HK-2 (cell line): ENCODE results near the gene CDC34.

Experiments used
- DNase-seq: peaks from one replicate; pipeline ENCODE4 v3.0.0-alpha.2; 2018; ENCODE audit not compliant: unreplicated experiment

The CDC34 gene, protein sequence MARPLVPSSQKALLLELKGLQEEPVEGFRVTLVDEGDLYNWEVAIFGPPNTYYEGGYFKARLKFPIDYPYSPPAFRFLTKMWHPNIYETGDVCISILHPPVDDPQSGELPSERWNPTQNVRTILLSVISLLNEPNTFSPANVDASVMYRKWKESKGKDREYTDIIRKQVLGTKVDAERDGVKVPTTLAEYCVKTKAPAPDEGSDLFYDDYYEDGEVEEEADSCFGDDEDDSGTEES

DNA sequence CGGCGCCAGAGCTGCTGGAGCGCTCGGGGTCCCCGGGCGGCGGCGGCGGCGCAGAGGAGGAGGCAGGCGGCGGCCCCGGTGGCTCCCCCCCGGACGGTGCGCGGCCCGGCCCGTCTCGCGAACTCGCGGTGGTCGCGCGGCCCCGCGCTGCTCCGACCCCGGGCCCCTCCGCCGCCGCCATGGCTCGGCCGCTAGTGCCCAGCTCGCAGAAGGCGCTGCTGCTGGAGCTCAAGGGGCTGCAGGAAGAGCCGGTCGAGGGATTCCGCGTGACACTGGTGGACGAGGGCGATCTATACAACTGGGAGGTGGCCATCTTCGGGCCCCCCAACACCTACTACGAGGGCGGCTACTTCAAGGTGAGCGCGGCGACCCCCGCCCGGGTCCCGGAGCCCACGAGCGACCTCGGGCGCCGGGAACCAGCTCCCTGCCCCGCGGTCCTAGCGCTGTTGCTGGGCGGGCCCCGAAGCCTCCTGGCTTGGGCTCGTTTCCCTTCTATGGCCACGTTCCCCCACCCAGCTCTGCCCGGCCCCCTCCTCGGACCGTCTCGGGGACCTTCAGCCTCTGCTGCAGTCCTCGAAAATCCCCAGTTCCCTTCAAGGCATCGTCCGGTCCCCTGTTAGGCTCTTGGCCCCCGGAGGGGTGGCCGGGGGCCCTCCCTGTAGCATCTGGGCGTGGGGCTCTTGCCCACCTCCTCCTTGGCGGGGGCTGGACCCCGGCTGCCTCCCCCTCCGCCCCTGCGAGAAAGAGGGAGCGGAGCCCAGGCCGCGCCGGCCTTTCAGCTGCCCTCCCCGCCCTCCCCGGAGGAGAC, at the start of gene CDC34:
CDC34 (plus strand) TSS at position 8 of the 808 bp plus-strand sequence; CDS start at position 180, 172 bp downstream.
- DNase-seq: no peak

DNA sequence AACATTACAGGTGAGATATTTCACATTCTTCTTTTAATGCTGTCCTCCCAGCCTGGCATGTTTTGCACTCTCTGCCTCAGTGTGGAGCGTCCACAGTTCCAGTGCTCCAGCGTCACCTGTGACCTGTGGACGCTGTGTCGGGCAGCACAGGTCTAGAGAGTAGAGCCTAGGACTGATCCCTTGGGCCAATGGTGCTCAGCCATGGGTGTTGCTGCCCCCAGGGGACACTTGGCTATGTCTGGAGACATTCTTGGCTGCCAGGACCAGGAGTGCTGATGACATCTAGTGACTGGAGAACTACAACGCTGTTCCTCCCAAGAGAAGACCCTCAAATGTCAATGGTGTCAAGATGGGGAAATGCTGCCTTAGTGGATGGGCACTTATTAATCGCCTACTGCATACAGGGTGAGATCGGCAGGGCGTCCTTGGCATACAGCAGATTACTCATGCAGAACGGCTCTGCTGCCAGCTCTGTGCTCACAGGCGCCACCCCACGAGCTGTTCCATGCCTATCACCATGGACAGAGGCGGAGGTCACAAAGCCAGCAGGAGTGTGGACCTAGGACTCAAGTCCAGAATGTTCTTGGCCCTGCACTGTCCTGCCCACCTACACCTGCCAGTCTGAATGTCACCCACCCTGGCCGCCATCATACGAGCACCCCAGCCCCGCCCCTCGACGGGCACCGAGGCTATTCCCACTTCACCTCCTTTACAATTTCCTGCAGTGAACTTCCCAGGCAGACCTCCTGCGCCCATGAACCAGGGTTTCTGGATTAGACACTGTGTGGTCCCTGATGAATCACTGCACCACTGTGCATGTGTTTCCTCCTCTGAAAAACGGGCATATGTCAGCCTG, 49.1 kb upstream of the CDC34 start:
- no peak for DNase-seq

DNA sequence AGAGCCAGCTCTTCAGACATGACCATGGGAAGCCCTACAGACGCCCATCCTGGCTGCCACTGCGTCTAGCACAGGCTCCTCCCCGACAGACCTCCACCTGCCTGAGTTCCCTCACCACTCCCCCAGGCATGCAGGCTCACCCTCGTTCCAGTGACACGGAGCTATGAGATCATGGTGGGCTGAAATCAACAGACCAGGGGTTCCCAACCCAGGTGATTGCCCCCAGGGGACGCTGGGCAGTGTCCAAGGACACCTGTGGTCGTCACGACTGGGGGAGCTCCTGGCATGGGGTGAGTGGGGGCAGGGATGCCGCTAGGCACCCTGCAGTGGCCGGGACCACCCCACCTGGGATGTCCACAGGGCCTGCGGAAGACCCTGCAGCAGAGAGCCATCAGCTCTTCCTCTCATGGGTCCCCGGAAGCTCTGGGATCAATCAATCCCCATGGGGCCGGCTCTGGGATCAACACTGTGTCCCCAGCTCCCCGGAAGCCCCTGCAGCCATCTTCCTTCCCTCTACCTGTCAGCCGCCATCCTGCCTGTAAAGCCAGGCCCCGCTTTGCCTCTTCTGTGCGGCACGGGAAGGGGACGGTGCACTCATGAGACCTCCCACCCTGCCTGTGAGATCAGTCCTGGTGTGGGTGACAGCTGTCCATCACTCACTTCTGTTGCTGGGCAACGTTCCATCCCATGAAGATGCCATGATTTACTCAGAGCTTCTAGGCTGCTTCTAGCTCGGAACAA, 48.1 kb upstream of the CDC34 start:
- no peak for DNase-seq

DNA sequence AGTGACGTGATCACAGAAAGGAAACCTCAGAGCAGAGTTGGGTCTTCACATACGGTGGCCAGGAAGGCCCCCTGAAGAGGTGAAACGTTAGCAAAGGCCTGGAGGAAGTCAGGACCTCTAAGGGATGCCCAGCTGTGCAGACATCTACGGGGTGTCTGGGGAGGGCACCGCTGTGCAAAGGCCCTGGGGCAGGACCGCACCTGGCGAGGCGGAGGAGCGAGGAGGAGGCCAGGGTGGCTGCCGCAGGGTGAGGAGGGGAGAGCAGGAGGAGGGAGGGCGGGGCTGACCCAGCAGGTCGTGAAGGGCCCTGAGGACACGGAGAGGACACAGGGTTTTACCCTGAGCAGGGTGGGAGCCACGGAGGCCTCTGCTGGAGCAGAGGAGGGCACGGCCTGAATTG, 47.1 kb upstream of the CDC34 start:
- DNase-seq: no peak

DNA sequence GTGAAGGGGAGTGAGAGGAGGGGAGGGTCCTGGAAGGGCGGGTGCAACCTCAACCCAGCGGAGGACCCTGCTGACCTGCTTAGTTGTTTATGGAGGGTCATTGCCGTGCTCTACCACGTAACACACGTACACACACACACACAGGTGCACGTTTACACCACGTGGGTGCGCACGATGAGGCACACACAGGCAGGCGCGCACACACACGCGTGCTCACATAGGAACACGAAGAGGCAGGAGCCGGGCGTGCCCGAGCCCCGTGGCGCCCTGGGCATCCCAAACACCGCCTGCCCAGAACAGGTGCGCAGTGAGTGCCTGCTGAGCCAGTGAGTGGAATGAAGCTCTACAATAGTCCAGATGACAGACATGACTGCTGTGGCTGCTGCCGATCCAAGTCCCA, 46.5 kb upstream of the CDC34 start:
- DNase-seq: no peak

DNA sequence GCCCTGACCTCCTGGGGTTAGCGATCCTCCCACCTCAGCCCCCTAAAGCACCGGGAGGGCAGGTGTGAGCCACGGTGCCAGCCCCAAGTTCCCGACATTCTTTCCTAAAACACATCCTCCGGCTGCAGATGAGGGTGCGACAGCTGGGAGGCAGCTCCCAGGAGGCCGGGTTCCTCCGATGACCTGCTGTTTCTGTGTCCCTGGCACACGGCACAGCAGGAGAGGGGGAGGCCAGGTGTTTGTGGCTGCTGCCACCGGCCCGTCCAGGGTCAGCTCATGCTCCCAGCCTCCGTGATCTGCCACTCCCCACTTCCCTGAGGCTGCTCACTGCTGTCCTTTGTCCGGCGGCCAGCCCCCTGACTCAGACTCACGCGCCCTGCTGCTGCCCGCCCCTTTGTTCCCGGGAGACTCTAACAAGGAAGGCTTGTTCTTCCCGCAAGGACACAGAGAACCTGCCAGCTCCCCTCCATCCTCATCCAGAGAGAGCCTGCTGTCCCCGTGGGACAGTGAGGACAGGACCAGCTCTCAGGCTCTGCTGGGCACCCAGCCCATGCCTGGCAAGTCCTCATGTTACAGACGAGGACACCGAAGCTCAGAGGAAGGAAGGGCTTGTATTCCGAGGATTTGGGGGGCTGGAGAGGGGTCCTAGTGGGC, 45.9 kb upstream of the CDC34 start:
- no peak for DNase-seq

DNA sequence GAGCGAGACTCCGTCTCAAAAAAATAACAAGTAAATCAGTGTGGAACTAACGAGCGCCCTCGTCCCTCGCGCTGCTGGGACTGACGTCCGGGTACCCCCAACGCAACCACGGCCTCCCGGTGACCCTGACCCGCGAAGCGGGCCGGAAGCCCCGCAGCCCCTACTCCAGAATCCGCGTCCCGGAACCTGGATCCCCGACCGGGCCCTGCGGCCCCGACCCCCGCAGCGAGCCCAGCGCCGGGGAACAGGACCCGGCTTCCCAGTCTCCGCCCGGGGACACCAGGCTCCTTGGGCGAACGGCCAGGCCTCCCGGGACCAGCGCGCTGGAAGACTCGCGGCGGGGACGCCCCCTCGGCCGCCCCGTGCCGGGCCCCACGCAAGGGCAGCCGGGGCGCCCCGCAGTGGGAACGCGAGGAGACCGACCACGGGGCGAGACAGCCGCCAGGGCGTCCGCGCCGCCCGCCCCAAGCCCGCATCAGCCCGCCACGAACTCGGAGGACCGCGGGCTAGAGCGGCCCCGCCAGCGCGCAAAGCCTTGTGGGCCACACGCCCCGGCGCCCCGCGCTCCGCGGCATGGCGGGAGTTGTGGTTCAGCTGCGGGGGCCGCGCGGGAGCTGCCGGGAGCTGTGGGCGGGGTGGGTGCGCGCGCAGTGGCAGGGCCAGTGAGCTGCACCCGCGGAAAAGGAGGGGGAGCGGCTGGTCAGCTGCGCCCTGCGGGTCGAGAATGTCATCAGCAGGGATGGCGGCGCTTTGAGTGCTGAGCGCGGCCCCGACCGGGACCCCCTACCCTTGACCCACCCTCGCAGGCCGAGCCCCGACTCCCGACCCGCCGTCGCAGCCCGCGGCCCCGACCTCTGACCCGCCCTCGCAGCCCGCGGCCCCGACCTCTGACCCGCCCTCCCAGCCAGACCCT, 42.8 kb upstream of the CDC34 start:
- peak; percentile 94 for DNase-seq

DNA sequence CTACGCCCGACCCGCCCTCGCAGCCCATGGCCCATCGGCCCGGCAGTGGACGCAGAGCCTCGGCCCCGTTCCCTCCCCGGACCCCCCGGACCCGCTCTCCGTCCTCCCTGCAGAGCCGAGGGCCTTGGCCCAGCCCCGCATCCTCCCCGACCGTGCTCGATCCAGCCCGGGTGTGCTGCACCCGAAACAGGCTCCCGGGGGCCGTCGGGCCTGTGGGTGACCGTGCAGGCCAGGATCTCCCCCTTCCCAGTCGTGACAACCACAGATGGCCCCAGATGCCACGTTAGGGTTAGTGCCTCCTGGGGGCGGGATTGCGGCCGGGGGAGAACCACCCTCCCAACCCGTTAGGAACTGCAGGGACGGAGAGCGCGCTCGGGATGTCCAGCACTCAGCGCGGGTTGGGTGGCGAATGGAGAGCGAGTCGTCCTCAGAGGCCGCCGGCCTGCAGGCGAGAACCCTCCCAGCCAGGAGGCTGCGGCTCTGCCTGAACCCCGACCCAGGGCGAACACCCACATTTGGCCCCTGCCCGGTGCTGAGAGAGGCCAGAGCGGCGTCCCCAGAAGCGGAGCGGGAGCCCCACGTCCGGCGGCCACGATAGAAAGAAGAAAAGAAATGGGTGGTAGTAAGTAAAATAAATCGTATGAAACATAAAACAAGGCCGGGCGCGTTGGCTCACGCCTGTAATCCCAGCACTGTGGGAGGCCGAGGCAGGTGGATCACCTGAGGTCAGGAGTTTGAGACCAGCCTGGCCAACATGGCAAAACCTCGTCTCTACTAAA, 42.0 kb upstream of the CDC34 start:
- DNase-seq: no peak

DNA sequence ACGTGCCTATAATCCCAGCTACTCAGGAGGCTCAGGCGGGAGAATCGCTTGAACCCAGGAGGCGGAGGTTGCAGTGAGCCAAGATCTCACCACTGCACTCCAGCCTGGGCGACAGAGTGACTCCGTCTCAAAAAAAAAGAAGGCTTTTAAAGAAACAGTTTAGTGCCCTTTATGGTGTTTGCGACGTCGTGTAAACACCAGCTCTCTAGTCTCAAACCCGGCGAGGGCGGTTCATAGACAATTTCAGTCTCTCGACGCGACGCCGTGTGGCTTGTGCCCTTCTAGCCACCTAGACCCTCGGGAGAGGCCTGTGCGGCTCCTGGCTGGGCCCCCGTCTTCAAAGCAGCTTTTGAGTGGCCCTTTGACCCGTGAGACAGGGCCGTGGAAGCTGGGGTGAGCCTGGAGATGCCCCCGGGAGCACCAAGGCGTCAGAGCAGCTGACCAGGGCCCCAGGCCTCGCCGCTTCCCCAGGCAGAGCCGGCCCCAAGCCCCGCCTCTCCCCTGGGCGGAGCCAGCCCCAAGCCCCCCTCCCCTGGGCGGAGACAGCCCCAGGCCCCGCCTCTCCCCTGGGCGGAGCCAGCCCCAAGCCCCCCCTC, 40.3 kb upstream of the CDC34 start:
- DNase-seq: no peak

DNA sequence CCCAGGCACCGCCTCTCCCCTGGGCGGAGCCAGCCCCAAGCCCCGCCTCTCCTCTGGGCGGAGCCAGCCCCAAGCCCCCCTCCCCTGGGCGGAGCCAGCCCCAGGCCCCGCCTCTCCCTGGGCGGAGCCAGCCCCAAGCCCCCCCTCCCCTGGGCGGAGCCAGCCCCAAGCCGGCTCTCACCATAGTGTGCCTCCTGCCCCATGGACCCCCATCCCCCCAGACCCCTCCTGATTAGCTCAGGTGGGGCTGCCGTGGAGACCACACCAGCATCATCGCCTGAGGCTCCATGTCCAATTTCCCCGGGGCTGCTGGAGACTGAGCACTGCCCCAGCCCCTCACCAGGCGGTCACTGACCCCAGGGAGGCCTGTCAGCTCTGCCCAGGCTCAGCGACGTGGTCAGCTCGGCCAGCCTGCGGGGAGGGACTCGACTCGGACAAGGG, 39.4 kb upstream of the CDC34 start:
- no peak for DNase-seq

DNA sequence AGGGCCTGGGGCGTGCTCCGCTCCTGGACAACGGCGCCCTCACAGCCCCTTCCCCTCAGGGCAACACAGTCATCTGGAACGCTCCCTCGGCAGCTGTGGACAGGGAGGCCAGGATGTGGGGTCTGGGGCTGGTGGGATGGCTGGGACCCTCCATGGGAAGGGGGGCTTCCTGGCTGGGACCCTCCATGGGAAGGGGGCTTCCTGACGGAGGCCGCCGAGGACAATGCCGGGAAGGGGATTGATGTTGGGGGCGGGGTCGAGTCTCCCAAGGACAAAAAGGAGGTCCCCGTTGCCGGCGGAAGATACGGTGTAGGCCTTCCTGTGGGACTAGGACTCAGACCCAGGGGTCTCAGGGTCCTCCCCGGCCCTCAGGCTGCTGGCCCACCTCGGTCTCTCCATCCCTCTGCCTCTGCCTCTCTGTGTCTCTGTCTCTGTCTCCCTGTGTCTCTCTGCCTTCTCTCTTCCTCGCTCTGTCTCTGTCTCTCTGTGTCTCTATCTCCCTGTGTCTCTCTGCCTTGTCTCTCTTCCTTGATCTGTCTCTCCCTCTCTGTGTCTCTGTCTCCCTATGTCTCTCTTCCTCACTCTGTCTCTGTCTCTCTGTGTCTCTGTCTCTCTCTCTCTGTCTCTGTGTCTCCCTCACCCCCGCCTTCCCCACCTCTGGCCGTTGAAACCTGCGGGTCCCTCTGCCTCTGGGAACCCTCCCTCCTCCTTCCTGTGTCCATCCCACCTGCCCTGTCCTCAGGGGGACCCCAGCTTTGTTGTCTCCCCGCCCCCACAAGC, 38.0 kb upstream of the CDC34 start:
- DNase-seq: no peak

DNA sequence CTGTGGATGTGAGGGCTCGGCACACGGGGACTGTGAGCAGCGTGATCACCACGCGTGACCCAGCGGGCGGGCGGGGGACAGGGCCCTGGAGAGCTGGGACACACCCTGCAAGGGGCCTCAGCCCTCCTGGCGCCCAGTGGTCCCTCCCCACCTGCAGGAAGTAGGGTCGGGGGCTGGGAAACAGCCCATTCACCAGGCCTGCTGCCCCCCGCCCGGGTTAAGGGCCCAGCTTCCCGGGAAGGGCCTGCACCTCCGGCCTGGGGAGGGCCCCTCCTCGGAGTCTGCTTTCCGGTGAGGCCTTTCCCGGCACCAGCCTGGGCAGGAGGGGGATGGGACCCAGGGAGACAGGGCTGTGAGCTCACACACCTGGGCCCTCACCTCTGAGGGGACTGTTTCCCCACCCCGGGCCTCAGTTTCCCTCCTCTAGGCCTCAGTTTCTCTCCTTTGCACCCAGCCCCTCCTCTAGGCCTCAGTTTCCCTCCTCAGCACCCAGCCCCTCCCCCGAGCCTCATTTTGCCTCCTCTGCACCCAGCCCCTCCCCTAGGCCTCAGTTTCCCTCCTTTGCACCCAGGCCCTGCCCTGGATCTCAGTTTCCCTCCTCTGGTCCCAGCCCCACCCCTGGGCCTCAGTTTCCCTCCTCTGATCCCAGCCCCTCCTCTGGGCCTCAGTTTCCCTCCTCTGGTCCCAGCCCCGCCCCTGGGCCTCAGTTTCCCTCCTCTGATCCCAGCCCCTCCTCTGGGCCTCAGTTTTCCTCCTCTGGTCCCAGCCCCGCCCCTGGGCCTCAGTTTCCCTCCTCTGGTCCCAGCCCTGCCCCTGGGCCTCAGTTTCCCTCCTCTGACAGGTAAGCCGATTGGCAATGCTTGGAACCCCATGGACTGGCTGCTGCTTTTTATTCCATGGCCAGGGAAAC, 37.1 kb upstream of the CDC34 start:
- no peak for DNase-seq

DNA sequence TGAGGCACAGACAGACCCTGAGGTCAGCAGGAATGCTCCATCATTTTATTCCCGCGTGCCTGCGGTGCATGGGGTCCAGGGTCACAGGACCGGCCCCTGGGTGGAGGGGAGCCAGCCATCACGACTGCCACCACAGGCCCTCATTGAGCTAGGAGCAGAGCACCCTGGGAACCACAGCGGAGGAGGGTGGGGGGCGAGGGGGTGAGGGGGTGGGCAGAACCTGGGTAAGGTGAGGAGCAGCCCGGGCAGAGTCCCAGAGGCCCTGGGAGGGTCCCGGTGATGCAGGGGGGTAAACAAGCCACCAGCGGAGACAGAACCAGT, 36.5 kb upstream of the CDC34 start:
- DNase-seq: no peak

DNA sequence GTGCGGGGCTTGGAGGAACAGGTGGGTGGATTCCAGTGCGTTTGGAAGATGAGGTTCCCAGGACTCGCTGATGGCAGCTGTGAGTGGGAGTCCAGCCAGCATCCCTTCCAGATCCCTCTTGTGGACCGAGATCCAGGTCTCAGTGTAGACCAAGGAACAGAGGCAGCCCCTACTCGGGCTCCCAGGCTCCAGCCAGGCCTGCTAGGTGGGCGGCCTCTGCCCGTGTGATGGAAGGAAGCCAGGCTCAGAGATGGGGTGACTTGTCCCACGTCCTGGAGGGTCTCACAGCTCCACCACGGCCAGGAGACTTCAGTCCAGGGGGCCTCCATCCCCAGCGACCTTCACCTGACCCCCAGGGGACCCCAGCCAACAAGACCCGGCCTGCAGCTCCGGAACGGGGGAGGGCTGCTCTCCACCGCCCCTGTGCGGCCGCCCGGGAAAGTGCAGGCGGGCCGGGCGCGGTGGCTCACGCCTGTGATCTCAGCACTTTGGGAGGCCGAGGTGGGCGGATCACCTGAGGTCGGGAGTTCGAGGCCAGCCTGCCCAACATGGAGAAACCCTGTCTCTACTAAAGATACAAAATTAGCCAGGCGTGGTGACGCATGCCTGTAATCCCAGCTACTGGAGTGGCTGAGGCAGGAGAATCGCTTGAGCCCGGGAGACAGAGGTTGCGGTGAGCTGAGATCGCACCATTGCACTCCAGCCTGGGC, 36.0 kb upstream of the CDC34 start:
- no peak for DNase-seq

DNA sequence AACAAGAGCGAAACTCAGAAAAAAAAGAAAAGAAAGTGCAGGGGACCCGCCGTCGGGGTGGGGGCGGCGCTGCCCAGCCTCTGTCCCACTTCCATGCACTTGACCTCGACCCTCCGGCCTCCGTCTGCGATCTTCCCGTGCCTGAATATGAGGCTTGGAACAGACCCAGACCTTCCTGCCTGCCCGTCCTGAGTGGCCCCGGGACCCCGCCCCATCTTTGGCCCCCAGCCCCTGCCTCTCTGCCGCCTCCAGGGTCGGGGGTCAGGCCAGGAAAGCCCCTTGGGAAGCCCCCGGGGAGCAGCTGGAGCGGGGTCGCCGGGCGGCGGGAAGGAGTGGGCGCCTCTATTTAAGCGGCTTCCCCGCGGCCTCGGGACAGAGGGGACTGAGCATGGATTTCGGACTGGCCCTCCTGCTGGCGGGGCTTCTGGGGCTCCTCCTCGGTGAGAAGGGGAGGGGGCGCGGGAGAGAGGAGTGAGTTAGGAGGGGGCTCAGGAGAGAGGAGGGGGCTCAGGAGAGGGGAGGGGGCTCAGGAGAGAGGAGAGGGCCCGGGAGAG, 35.4 kb upstream of the CDC34 start, which contains the start of gene MADCAM1:
MADCAM1 (plus strand) TSS at position 375 of the 554 bp plus-strand sequence; CDS start at position 389, 14 bp downstream.
- DNase-seq: no peak

DNA sequence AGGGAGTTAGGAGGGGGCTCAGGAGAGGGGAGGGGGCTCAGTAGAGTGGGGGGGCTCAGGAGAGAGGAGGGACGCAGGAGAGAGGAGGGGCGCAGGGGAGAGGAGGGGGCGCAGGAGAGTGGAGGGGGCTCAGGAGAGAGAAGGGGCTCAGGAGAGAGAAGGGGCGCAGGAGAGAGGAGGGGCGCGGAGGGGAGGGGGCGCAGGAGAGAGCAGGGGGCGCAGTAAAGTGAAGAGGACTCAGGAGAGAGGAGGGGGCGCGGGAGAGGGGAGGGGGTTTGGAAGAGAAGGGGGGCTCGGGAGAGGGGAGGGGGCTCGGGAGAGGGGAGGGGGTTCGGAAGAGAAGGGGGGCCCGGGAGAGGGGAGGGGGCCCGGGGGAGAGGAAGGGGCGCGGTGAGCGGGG, 34.6 kb upstream of the CDC34 start:
- DNase-seq: no peak
